HepG2 (cell line): ENCODE data around the gene GSDMA. TPM values are rescaled to one million over a fixed set of nuclear protein-coding genes. Genes with fewer than 3 reads are reported as not detected.

ENCODE experiments used
- ARNT2 ChIP-seq: sonication (generic); formaldehyde crosslinking; IDR thresholded peaks from 2 replicates; pipeline ENCODE4 v1.8.0; 2022; ENCODE audit warnings: mild to moderate bottlenecking, low read depth, missing genetic modification reagents, moderate library complexity
- EP300 ChIP-seq, 3 experiments: sonication (generic) in 1 of 3; formaldehyde crosslinking in 1 of 3; IDR thresholded peaks; 2 replicates each; pipeline versions ENCODE4 v1.5.1 to v1.6.1; 2011 to 2020; ENCODE audit warnings: low read depth in 2 of 3, low read length in 2 of 3, borderline replicate concordance in 1 of 3, improper control_type of control experiment in 1 of 3, mild to moderate bottlenecking in 1 of 3, missing genetic modification reagents in 1 of 3, moderate library complexity in 1 of 3
- ETV6 ChIP-seq: sonication (generic); formaldehyde crosslinking; conservative IDR thresholded peaks from 2 replicates; pipeline ENCODE4 v1.4.0; 2020; ENCODE audit warnings: missing genetic modification reagents
- HNF4A ChIP-seq: sonication (generic); formaldehyde crosslinking; IDR thresholded peaks from 2 replicates; pipeline ENCODE4 v1.4.0; 2020; ENCODE audit warnings: missing genetic modification reagents
- HOXA5 ChIP-seq: sonication (generic); formaldehyde crosslinking; IDR thresholded peaks from 2 replicates; pipeline ENCODE4 v1.4.0; 2020; ENCODE audit warnings: missing genetic modification reagents
- JARID2 ChIP-seq: sonication (generic); formaldehyde crosslinking; IDR thresholded peaks from 2 replicates; pipeline ENCODE4 v1.8.1; 2023; ENCODE audit warnings: missing genetic modification reagents, inconsistent platforms; ENCODE audit not compliant: insufficient replicate concordance
- KDM5A ChIP-seq: fragments of 200-600 bp; sonication (generic); IDR thresholded peaks from 2 replicates; pipeline ENCODE4 v1.7.0; 2018; ENCODE audit warnings: antibody characterized with exemption, mild to moderate bottlenecking, low read length, borderline replicate concordance
- KDM5B ChIP-seq: sonication (generic); formaldehyde crosslinking; IDR thresholded peaks from 2 replicates; pipeline ENCODE4 v1.4.0; 2020; ENCODE audit warnings: missing genetic modification reagents, mild to moderate bottlenecking, borderline replicate concordance
- KDM6A ChIP-seq: IDR thresholded peaks from 2 replicates; pipeline ENCODE4 v1.6.1; 2016; ENCODE audit warnings: low read depth
- MAFG ChIP-seq: sonication (generic); formaldehyde crosslinking; IDR thresholded peaks from 2 replicates; pipeline ENCODE4 v1.5.1; 2020; ENCODE audit warnings: mild to moderate bottlenecking, missing genetic modification reagents
- RAD21 ChIP-seq: fragments of 450-650 bp; formaldehyde crosslinking; IDR thresholded peaks from 2 replicates; pipeline ENCODE4 v1.5.0; 2020; ENCODE audit warnings: mild to moderate bottlenecking
- RBM39 ChIP-seq: fragments of 200-400 bp; formaldehyde crosslinking; IDR thresholded peaks from one replicate; pipeline ENCODE4 v1.6.1; 2018; ENCODE audit warnings: antibody characterized with exemption, mild to moderate bottlenecking, low read depth, low read length; ENCODE audit not compliant: poor library complexity, severe bottlenecking
- RFXANK ChIP-seq: IDR thresholded peaks from 2 replicates; pipeline ENCODE4 v1.6.1; 2016
- SRSF1 ChIP-seq: fragments of 200-400 bp; formaldehyde crosslinking; optimal IDR thresholded peaks from 2 replicates; pipeline ENCODE3; 2017; ENCODE audit warnings: mild to moderate bottlenecking, low read depth, low read length, moderate library complexity
- SYNCRIP ChIP-seq: fragments of 200-400 bp; formaldehyde crosslinking; IDR thresholded peaks from 2 replicates; pipeline ENCODE4 v1.6.1; 2018; ENCODE audit warnings: mild to moderate bottlenecking, low read depth, low read length; ENCODE audit not compliant: insufficient read depth
- TBL1XR1 ChIP-seq: fragments of 150-350 bp; IDR thresholded peaks from 2 replicates; pipeline ENCODE4 v1.6.1; 2014; ENCODE audit warnings: borderline replicate concordance, low read length; ENCODE audit not compliant: partially characterized antibody
- ZFP90 ChIP-seq: sonication (generic); formaldehyde crosslinking; IDR thresholded peaks from 2 replicates; pipeline ENCODE4 v1.8.0; 2022; ENCODE audit warnings: missing genetic modification reagents, mild to moderate bottlenecking, inconsistent platforms, borderline replicate concordance
- ZNF318 ChIP-seq: sonication (generic); formaldehyde crosslinking; IDR thresholded peaks from 2 replicates; pipeline ENCODE4 v1.4.0; 2020; ENCODE audit warnings: mild to moderate bottlenecking, missing genetic modification reagents
- ZNF33A ChIP-seq: sonication (generic); formaldehyde crosslinking; IDR thresholded peaks from 2 replicates; pipeline ENCODE4 v1.5.1; 2020; ENCODE audit warnings: missing genetic modification reagents, mild to moderate bottlenecking, moderate library complexity, borderline replicate concordance
- ZNF496 ChIP-seq: sonication (generic); formaldehyde crosslinking; IDR thresholded peaks from 2 replicates; pipeline ENCODE4 v1.8.1; 2023; ENCODE audit warnings: mild to moderate bottlenecking, moderate library complexity, missing genetic modification reagents; ENCODE audit not compliant: insufficient replicate concordance
- ZNF7 ChIP-seq: IDR thresholded peaks from 2 replicates; pipeline ENCODE4 v1.6.1; 2016; ENCODE audit warnings: missing biosample characterization, missing genetic modification reagents
- ZNF747 ChIP-seq: sonication (generic); formaldehyde crosslinking; IDR thresholded peaks from 2 replicates; pipeline ENCODE4 v1.8.1; 2023; ENCODE audit warnings: missing genetic modification reagents, mild to moderate bottlenecking, borderline replicate concordance
- polyA plus RNA-seq, 8 experiments: library from polyadenylated mRNA; depleted of rRNA in 3 of 8; stranded (reverse) in 7 of 8; unstranded in 1 of 8; fragments of >200 nt; fragmentation: Illumina TruSeq in 4 of 8; extraction: Trizol in 4 of 8; gene quantifications; 2 replicates each; pipeline versions ENCODE4 v1.2.1 to v1.2.3, GENCODE V29; 2011 to 2016; ENCODE audit warnings: low read depth in 4 of 8, missing spikeins in 1 of 8, mixed read lengths in 1 of 8; ENCODE audit not compliant: insufficient read depth in 1 of 8
- total RNA-seq, 5 experiments: library from RNA; depleted of rRNA; stranded (reverse); fragments of >200 nt; fragmentation: Illumina TruSeq; extraction: Trizol; gene quantifications; 2 replicates each; pipeline ENCODE4 v1.2.3, GENCODE V29; 2016; ENCODE audit warnings: low read depth in 1 of 5

Gene GSDMA
- total and polyA plus RNA-seq, 2 of the 13 experiments (the other 11 are each of a cell fraction or from before 2014, with no cell fraction given): not detected

- TF ChIP-seq JARID2 (CRISPR knock-in tag) (no peak), RFXANK (CRISPR knock-in tag) (no peak), RAD21 (no peak), HOXA5 (CRISPR knock-in tag) (no peak), HNF4A (CRISPR knock-in tag) (peak; percentile 21; the same call in 1 of the 2 replicates), ZNF7 (CRISPR knock-in tag) (no peak), ARNT2 (no peak), ZNF318 (CRISPR knock-in tag) (no peak), ZNF33A (CRISPR knock-in tag) (no peak), KDM5A (no peak), ETV6 (CRISPR knock-in tag) (no peak), ZNF747 (CRISPR knock-in tag) (no peak), ZNF496 (no peak), KDM5B (0 out of 2 replicates have a peak, but pooled peaks have one; percentile 18), SYNCRIP (no peak), KDM6A (CRISPR knock-in tag) (no peak), SRSF1 (no peak), ZFP90 (CRISPR knock-in tag) (0 out of 2 replicates have a peak, but pooled peaks have one; percentile 45), EP300 (IDR thresholded peaks at IDR 0.05; ENCODE audit: low read depth in 2 of 2, low read length in 2 of 2) (no peak), EP300 (CRISPR knock-in tag; IDR thresholded peaks at IDR 0.05; ENCODE audit: borderline replicate concordance) (no peak), TBL1XR1 (no peak), RBM39 (no peak), MAFG (CRISPR knock-in tag) (no peak)
These were observed 9.9 kb upstream of the GSDMA start (continued) for GRCh38 chr17:39952680-39953470.
